ENCODE data around the gene NUP93.
"Not testable (repeated sequence)": the region's sequence is repeated elsewhere in the genome, so short reads cannot be mapped to it uniquely, and the experiment has no call there.

The NUP93 gene

GRCh38 chr16:56880685-56881084, 150.8 kb downstream of the NUP93 start:
- Mint-ChIP-seq H3K4me1 (no peaks in the 10 kb centered on the region), H3K4me3 (no peak overlapping the region), H3K27ac (no peak overlapping the region), H3K9me3 (no peaks in the 10 kb centered on the region), H3K36me3 (no peaks in the 10 kb centered on the region)
- no peak for DNase-seq (ENCODE audit: low spot score in 2 of 2)
- ATAC-seq: no peak

GRCh38 chr16:56882077-56882800, 152.3 kb downstream of the NUP93 start:
- ATAC-seq: no peak
- H3K9me3 Mint-ChIP-seq: no peaks in the 10 kb centered on the region
- no peak overlapping the region for H3K27ac Mint-ChIP-seq
- H3K36me3 Mint-ChIP-seq: no peaks in the 10 kb centered on the region
- no peaks in the 10 kb centered on the region for H3K4me1 Mint-ChIP-seq
- no peak overlapping the region for H3K4me3 Mint-ChIP-seq
- no peak for DNase-seq (ENCODE audit: low spot score in 2 of 2)

- no peak for DNase-seq (ENCODE audit: low spot score in 2 of 2)
- Mint-ChIP-seq H3K27ac (no peak overlapping the region), H3K36me3 (no peaks in the 10 kb centered on the region), H3K9me3 (no peaks in the 10 kb centered on the region), H3K4me3 (no peak overlapping the region), H3K4me1 (no peaks in the 10 kb centered on the region)
- no peak for ATAC-seq
These were observed 153.7 kb downstream of the NUP93 start for GRCh38 chr16:56883586-56883985.

GRCh38 chr16:56884026-56884582, 154.2 kb downstream of the NUP93 start:
- no peaks in the 10 kb centered on the region for H3K36me3 Mint-ChIP-seq
- ATAC-seq (no peak), DNase-seq (ENCODE audit: low spot score in 2 of 2) (no peak)
- no peaks in the 10 kb centered on the region for H3K4me1 Mint-ChIP-seq
- H3K9me3 Mint-ChIP-seq: no peaks in the 10 kb centered on the region
- H3K4me3 Mint-ChIP-seq: no peak overlapping the region
- peak overlapping the region; percentile 48 for H3K27ac Mint-ChIP-seq

GRCh38 chr16:56884929-56885328, 155.0 kb downstream of the NUP93 start:
- ATAC-seq; H3K9me3 Mint-ChIP-seq; H3K36me3 Mint-ChIP-seq; H3K4me1 Mint-ChIP-seq; H3K4me3 Mint-ChIP-seq; DNase-seq (ENCODE audit: low spot score in 2 of 2): not testable (repeated sequence)
- H3K27ac Mint-ChIP-seq: peak overlapping the region; percentile 48

- no peak overlapping the region for H3K4me3 Mint-ChIP-seq
- peak overlapping the region; percentile 48 for H3K27ac Mint-ChIP-seq
- H3K36me3 Mint-ChIP-seq: no peaks in the 10 kb centered on the region
- no peaks in the 10 kb centered on the region for H3K9me3 Mint-ChIP-seq
- DNase-seq (ENCODE audit: low spot score in 2 of 2) (no peak), ATAC-seq (no peak)
- no peaks in the 10 kb centered on the region for H3K4me1 Mint-ChIP-seq
These were observed 155.7 kb downstream of the NUP93 start for GRCh38 chr16:56885446-56886162.

- DNase-seq (ENCODE audit: low spot score in 2 of 2): no peak
- no peak for ATAC-seq
- H3K4me3 Mint-ChIP-seq: no peak overlapping the region
- H3K9me3 Mint-ChIP-seq: no peaks in the 10 kb centered on the region
- H3K4me1 Mint-ChIP-seq: no peaks in the 10 kb centered on the region
- no peaks in the 10 kb centered on the region for H3K36me3 Mint-ChIP-seq
- H3K27ac Mint-ChIP-seq: no peak overlapping the region
These were observed 156.4 kb downstream of the NUP93 start for GRCh38 chr16:56886296-56886695.

- Mint-ChIP-seq H3K9me3 (no peaks in the 10 kb centered on the region), H3K27ac (no peak overlapping the region), H3K36me3 (no peaks in the 10 kb centered on the region), H3K4me1 (peaks cover 5% of the 10 kb centered on the region), H3K4me3 (no peak overlapping the region)
- ATAC-seq (no peak), DNase-seq (ENCODE audit: low spot score in 2 of 2) (no peak)
These were observed 156.9 kb downstream of the NUP93 start for GRCh38 chr16:56886826-56887225.

- Mint-ChIP-seq H3K27ac (no peak overlapping the region), H3K9me3 (no peaks in the 10 kb centered on the region), H3K4me3 (no peak overlapping the region), H3K36me3 (no peaks in the 10 kb centered on the region), H3K4me1 (peaks cover 5% of the 10 kb centered on the region)
- no peak for ATAC-seq
- DNase-seq (ENCODE audit: low spot score in 2 of 2): no peak
These were observed 158.9 kb downstream of the NUP93 start for GRCh38 chr16:56888806-56889205.

- Mint-ChIP-seq H3K9me3 (no peaks in the 10 kb centered on the region), H3K27ac (no peak overlapping the region), H3K4me3 (no peak overlapping the region), H3K36me3 (no peaks in the 10 kb centered on the region), H3K4me1 (peaks cover 5% of the 10 kb centered on the region)
- DNase-seq (ENCODE audit: low spot score in 2 of 2): no peak
- no peak for ATAC-seq
These were observed 159.3 kb downstream of the NUP93 start for GRCh38 chr16:56889206-56889605.

GRCh38 chr16:56891685-56892084, 161.8 kb downstream of the NUP93 start:
- Mint-ChIP-seq H3K4me1 (peaks cover 6% of the 10 kb centered on the region), H3K9me3 (no peaks in the 10 kb centered on the region), H3K36me3 (no peaks in the 10 kb centered on the region), H3K27ac (no peak overlapping the region), H3K4me3 (no peak overlapping the region)
- ATAC-seq (no peak), DNase-seq (ENCODE audit: low spot score in 2 of 2) (no peak)

- no peaks in the 10 kb centered on the region for H3K9me3 Mint-ChIP-seq
- no peak overlapping the region for H3K4me3 Mint-ChIP-seq
- ATAC-seq: no peak
- H3K27ac Mint-ChIP-seq: peak overlapping the region; percentile 20
- no peak for DNase-seq (ENCODE audit: low spot score in 2 of 2)
- H3K4me1 Mint-ChIP-seq: peaks cover 11% of the 10 kb centered on the region
- H3K36me3 Mint-ChIP-seq: no peaks in the 10 kb centered on the region
These were observed 162.8 kb downstream of the NUP93 start for GRCh38 chr16:56892705-56893104.

- H3K4me3 Mint-ChIP-seq: no peak overlapping the region
- ATAC-seq (no peak), DNase-seq (ENCODE audit: low spot score in 2 of 2) (no peak)
- no peaks in the 10 kb centered on the region for H3K9me3 Mint-ChIP-seq
- no peak overlapping the region for H3K27ac Mint-ChIP-seq
- no peaks in the 10 kb centered on the region for H3K36me3 Mint-ChIP-seq
- H3K4me1 Mint-ChIP-seq: peaks cover 21% of the 10 kb centered on the region
These were observed 164.5 kb downstream of the NUP93 start for GRCh38 chr16:56894331-56894917.

- Mint-ChIP-seq H3K9me3 (no peaks in the 10 kb centered on the region), H3K27ac (no peak overlapping the region), H3K36me3 (peaks cover 2% of the 10 kb centered on the region), H3K4me1 (peaks cover 32% of the 10 kb centered on the region), H3K4me3 (no peak overlapping the region)
- DNase-seq (ENCODE audit: low spot score in 2 of 2) (no peak), ATAC-seq (no peak)
These were observed 165.9 kb downstream of the NUP93 start for GRCh38 chr16:56895813-56896212.

GRCh38 chr16:56896244-56896643, 166.3 kb downstream of the NUP93 start:
- H3K4me1 Mint-ChIP-seq: peaks cover 36% of the 10 kb centered on the region
- no peak overlapping the region for H3K27ac Mint-ChIP-seq
- H3K4me3 Mint-ChIP-seq: no peak overlapping the region
- peaks cover 6% of the 10 kb centered on the region for H3K36me3 Mint-ChIP-seq
- H3K9me3 Mint-ChIP-seq: no peaks in the 10 kb centered on the region
- DNase-seq (ENCODE audit: low spot score in 2 of 2): no peak
- no peak for ATAC-seq

All from stimulated activated effector memory CD8-positive, alpha-beta T cell treated with anti-CD3 and anti-CD28 coated beads, Interleukin-12 subunit alpha, Interleukin-12 subunit beta, amount 100 ng/mL, for 72 hours (primary cell).